Activated CD4-positive, alpha-beta T cell treated with anti-CD3 and anti-CD28 coated beads, Interleukin-2, amount 50 U/mL, for 16 hours (primary cell): ENCODE measurements around the gene PCNX4.

Source experiments
- DNase-seq: peaks from one replicate; pipeline ENCODE4 v3.0.0-alpha.2; 2020

Gene PCNX4

GRCh38 chr14:60210703-60211102, 119.0 kb downstream of the PCNX4 start:
- DNase-seq = no peak

DNA sequence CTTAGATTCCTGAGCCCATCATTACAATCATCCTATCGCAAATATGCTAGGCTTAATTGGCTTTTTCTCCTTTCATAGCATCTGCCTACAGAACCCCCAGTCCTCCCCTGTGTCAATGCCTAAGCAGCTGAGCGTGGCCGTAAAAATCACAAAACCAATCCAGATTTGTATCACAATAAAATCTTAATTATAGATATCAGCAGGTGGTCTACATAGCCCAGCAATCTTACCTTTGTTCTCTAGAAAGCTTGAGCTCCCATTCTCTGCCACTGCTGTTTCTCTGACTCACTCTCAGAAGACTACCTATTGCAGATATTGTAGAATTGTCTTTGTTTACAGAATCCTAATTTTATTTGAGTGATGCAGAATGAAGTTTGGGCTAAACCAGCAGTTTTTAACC, 119.4 kb downstream of the PCNX4 start:
- DNase-seq = no peak

GRCh38 chr14:60212503-60213371, 121.0 kb downstream of the PCNX4 start:
- no peak for DNase-seq

DNA sequence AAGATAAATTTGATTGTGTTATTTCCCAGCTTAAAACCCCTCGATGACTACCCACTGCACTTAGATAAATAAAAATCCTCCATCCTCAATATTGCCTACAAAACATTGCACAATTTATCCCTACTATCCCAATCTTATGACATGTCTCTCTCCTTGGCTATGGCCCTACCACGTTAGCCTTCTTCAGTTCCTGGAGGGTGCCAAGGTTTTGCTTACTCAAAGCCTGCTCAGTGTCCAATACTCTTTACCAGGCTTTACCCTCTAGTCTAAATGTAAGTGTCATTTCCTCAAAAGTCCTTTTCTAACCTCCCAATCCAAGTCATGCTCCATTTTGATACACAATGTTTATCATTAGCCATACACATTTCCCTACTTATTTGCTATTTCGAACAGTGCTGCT, 122.3 kb downstream of the PCNX4 start:
- no peak for DNase-seq

DNA sequence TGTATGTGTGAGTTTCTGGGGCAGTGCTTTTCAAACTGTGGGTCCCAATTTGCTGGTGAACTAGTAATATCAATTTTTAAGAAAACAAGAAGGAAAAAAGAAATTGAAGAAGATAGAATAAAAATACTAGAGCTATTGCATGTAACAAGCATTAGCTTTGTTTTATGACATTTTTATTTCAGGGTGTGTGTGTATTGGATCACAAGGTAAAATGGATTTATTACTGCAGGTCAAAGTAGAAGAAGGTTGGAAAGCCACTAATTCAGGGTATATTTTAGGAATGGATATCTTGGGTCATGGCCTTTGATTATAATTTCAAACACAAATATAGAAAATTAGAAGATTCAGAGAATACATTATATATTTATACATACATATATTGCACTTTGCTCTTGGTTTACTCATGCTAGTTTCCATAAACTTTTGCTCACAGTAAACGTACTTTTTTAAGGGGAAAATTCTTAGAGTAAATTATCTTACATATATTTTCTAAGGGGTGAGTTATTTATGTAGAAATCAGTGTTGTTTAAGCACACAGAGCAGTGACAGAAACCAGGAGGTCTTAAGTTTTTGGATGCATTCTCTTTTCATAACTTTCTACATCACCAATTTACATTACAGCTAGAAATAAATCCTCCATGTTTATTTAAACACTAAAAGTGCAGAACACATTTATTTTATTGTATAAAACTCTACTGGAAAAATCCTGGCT, 122.8 kb downstream of the PCNX4 start:
- DNase-seq = no peak

GRCh38 chr14:60215127-60215444, 123.4 kb downstream of the PCNX4 start:
- no peak for DNase-seq

GRCh38 chr14:60215520-60216420, 124.0 kb downstream of the PCNX4 start:
- no peak for DNase-seq

- DNase-seq = no peak
These were observed 126.0 kb downstream of the PCNX4 start for GRCh38 chr14:60217713-60218112.
